CD4-positive, alpha-beta T cell (primary cell): Measurements from ENCODE around the gene STARD7. TPM values are rescaled to one million over a fixed set of nuclear protein-coding genes. Genes with fewer than 3 reads are reported as not detected.

Experiments
- ATAC-seq: fragments of 200-7000 bp; cut with Tn5 transposase; one replicate; pipeline ENCODE4 v1.10.0; 2022; ENCODE audit warnings: mild to moderate bottlenecking; ENCODE audit not compliant: poor library complexity
- CTCF ChIA-PET: fragments of 350-600 bp; sonication (Branson Sonifier 250); formaldehyde crosslinking; loops from one replicate; lab custom pipeline; 2021; ENCODE audit warnings: antibody characterized with exemption, inconsistent platforms; lab: Charles Lee
- POLR2A ChIA-PET: fragments of 350-600 bp; sonication (Branson Sonifier 250); formaldehyde crosslinking; loops from one replicate; lab custom pipeline; 2021; ENCODE audit warnings: antibody characterized with exemption, inconsistent platforms; lab: Charles Lee
- DNase-seq, 14 experiments: peaks; one replicate each; pipeline ENCODE4 v3.0.0-alpha.2; 2013 to 2020; ENCODE audit warnings: mixed read lengths in 2 of 14
- H3K27ac ChIP-seq, 2 donors: one replicate each; pipeline versions ENCODE4 v1.5.1 to v1.7.0; 2013; ENCODE audit warnings: low read length in 2 of 2, low read depth in 1 of 2, mild to moderate bottlenecking in 1 of 2
- H3K27me3 ChIP-seq, 2 experiments: 1 replicate in 1 of 2; 2 replicates in 1 of 2; pipeline versions ENCODE4 v1.6.1 to v1.7.0; 2013; ENCODE audit warnings: low read length in 2 of 2, control low read depth in 1 of 2, mild to moderate bottlenecking in 1 of 2, moderate library complexity in 1 of 2; ENCODE audit not compliant: insufficient read depth in 2 of 2, control insufficient read depth in 1 of 2
- H3K36me3 ChIP-seq: one replicate; pipeline ENCODE4 v1.6.1; 2013; ENCODE audit warnings: low read length, control low read depth; ENCODE audit not compliant: insufficient read depth
- H3K4me1 ChIP-seq: one replicate; pipeline ENCODE4 v1.6.1; 2013; ENCODE audit warnings: low read length, control low read depth; ENCODE audit not compliant: insufficient read depth
- H3K4me3 ChIP-seq: one replicate; pipeline ENCODE4 v1.5.1; 2013; ENCODE audit warnings: mild to moderate bottlenecking, low read length, moderate library complexity
- H3K9me3 ChIP-seq, 2 experiments: 1 replicate in 1 of 2; 2 replicates in 1 of 2; pipeline versions ENCODE4 v1.6.1 to v1.7.0; 2013; ENCODE audit warnings: low read length in 2 of 2, mild to moderate bottlenecking in 2 of 2, control low read depth in 1 of 2, moderate library complexity in 1 of 2; ENCODE audit not compliant: control insufficient read depth in 1 of 2, insufficient read depth in 1 of 2
- H3K27ac Mint-ChIP-seq: one replicate; pipeline ENCODE4 v1.8.0; 2020; ENCODE audit warnings: mixed read lengths
- H3K27me3 Mint-ChIP-seq: one replicate; pipeline ENCODE4 v1.8.0; 2021; ENCODE audit warnings: mixed read lengths
- H3K36me3 Mint-ChIP-seq: one replicate; pipeline ENCODE4 v1.8.0; 2021; ENCODE audit warnings: low read depth, mixed read lengths
- H3K4me1 Mint-ChIP-seq: one replicate; pipeline ENCODE4 v1.8.0; 2021; ENCODE audit warnings: low read depth, mixed read lengths
- H3K4me3 Mint-ChIP-seq: one replicate; pipeline ENCODE4 v1.8.0; 2020; ENCODE audit warnings: mild to moderate bottlenecking, mixed read lengths
- H3K9me3 Mint-ChIP-seq: one replicate; pipeline ENCODE4 v1.8.0; 2020; ENCODE audit warnings: mixed read lengths
- intact Hi-C, 2 experiments: fragments of 100-400 bp; cut with DNase I in 1 of 2; cut with micrococcal nuclease in 1 of 2; formaldehyde crosslinking; loops; one replicate each; pipeline versions ENCODE4 v1.15.1 to v1.9.0; 2023 to 2025; cut with DNase I, micrococcal nuclease
- total RNA-seq, 174 experiments: library from RNA in 2 of 174; stranded (reverse) in 2 of 174; gene quantifications; one replicate each; pipeline ENCODE4 v1.2.3 and lab custom pipeline; 2021 to 2026
- TF ChIP-seq, protein P1 (sequence below): fragments of 200-600 bp; IDR thresholded peaks from one replicate; pipeline ENCODE4 v1.8.0; 2022; ENCODE audit warnings: antibody characterized with exemption, mild to moderate bottlenecking

The STARD7 gene
- total RNA-seq, 2 experiments from 2014 or later = 57.4 to 58.6 TPM

DNA sequence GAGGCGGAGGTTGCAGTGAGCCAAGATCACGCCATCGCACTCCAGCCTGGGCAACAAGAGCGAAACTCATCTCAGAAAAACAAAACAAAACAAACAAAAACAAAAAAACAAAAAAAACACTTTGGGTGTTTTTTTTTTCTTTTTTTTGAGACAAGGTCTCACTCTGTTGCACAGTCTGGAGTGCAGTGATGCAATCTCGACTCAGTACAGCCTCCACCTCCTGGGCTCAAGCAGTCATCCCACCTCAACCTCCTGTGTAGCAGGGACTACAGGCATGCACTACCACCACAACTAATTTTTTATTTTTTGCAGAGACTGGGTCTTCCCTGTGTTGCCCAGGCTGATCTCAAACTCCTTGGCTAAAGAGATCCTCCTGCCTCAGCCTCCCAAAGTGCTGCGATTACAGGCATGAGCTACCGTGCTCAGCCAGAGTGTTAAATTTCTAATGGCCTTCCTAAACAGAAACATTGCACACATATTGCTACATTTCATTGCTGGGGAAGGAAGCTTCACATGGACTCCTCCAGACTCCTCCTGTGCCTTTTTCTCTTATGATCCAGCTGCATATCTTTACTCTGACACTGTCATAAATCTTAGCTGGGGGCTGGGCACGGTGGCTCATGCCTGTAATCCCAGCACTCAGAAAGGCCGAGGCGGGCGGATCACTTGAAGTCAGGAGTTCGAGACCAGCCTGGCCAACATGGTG is 19.7 kb downstream of the STARD7 start:
- DNase-seq (no peak), ATAC-seq (no peak)
- Mint-ChIP-seq H3K27me3 (no peaks in the 10 kb centered on the region), H3K9me3 (no peaks in the 10 kb centered on the region), H3K36me3 (peaks cover 86% of the 10 kb centered on the region), H3K4me3 (no peak overlapping the region), H3K27ac (no peak overlapping the region), H3K4me1 (peaks cover 5% of the 10 kb centered on the region)
- TF ChIP-seq, protein P1, sequence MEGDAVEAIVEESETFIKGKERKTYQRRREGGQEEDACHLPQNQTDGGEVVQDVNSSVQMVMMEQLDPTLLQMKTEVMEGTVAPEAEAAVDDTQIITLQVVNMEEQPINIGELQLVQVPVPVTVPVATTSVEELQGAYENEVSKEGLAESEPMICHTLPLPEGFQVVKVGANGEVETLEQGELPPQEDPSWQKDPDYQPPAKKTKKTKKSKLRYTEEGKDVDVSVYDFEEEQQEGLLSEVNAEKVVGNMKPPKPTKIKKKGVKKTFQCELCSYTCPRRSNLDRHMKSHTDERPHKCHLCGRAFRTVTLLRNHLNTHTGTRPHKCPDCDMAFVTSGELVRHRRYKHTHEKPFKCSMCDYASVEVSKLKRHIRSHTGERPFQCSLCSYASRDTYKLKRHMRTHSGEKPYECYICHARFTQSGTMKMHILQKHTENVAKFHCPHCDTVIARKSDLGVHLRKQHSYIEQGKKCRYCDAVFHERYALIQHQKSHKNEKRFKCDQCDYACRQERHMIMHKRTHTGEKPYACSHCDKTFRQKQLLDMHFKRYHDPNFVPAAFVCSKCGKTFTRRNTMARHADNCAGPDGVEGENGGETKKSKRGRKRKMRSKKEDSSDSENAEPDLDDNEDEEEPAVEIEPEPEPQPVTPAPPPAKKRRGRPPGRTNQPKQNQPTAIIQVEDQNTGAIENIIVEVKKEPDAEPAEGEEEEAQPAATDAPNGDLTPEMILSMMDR = no peak
- Histone ChIP-seq H3K27me3 (no peaks in the 10 kb centered on the region), H3K4me1 (no peaks in the 10 kb centered on the region), H3K9me3 (no peaks in the 10 kb centered on the region), H3K27ac (no peak overlapping the region), H3K4me3 (no peak overlapping the region), H3K36me3 (peaks cover 84% of the 10 kb centered on the region)
- intact Hi-C loops = no loop called here
- ChIA-PET POLR2A (interaction anchor here (1.7 kb wide), 1 partner anchor 19 kb away, joined by 4 read pairs; the partner anchor contains the start of gene STARD7), CTCF (no interaction called here)

DNA sequence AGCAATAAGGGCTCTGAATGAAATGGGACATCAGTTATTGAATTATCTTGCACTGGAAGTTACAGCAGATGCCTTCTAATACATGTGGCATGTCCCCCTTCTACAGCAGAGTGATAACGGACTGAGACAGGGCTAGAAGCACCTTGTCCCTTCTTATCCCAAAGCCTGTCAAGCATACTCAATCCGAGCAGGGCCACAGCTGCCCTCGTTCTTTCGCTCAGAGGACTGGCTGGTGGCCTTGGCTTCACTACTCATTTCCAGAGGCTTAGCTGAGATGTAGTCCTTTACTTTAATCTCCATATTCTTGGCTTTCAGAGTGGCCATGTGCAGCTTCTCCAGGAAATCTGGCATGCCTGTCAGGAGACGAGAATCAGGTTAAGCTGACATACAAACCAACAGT is 22.1 kb downstream of the STARD7 start:
- H3K27ac Mint-ChIP-seq = no peak overlapping the region
- Histone ChIP-seq H3K36me3 (peaks cover 61% of the 10 kb centered on the region), H3K27me3 (no peaks in the 10 kb centered on the region), H3K4me1 (no peaks in the 10 kb centered on the region), H3K4me3 (no peak overlapping the region), H3K9me3 (no peaks in the 10 kb centered on the region), H3K27ac (no peak overlapping the region)
- no peaks in the 10 kb centered on the region for H3K27me3 Mint-ChIP-seq
- H3K36me3 Mint-ChIP-seq = peaks cover 68% of the 10 kb centered on the region
- TF ChIP-seq, protein P1 = no peak
- CTCF ChIA-PET = interaction anchor here (1.1 kb wide), 1 partner anchor 12 kb away, joined by 3 read pairs; no protein-coding TSS in a partner anchor
- no peak overlapping the region for H3K4me3 Mint-ChIP-seq
- ATAC-seq (no peak), DNase-seq (no peak)
- POLR2A ChIA-PET = no interaction called here
- no peaks in the 10 kb centered on the region for H3K9me3 Mint-ChIP-seq
- H3K4me1 Mint-ChIP-seq = no peaks in the 10 kb centered on the region
- intact Hi-C loops = no loop called here

DNA sequence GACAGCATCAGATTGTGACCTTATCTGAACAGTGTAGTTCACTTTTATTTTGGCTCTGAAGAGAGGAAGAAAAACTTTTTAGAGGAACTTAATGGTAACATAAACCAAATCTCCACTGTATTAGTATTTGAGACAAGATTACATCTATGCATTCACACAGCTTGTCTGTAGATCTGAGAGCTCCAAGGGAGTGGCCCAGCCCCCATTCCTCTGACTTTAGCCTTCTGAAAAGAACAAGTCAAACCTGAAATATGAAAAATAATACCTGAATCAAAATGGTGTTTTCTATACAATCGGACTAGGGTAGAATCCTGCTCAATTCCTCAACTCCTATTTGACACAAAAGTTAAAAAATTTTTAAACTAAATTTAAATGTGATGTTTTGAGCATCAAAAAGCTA is 23.1 kb downstream of the STARD7 start:
- no peak for DNase-seq
- intact Hi-C loops = no loop called here
- Mint-ChIP-seq H3K27ac (no peak overlapping the region), H3K9me3 (no peaks in the 10 kb centered on the region), H3K4me3 (no peak overlapping the region), H3K36me3 (peaks cover 57% of the 10 kb centered on the region), H3K4me1 (peaks cover 4% of the 10 kb centered on the region), H3K27me3 (no peaks in the 10 kb centered on the region)
- POLR2A ChIA-PET = no interaction called here
- Histone ChIP-seq H3K27me3 (no peaks in the 10 kb centered on the region), H3K36me3 (peaks cover 51% of the 10 kb centered on the region), H3K4me1 (no peaks in the 10 kb centered on the region), H3K4me3 (no peak overlapping the region), H3K27ac (no peak overlapping the region), H3K9me3 (no peaks in the 10 kb centered on the region)
- TF ChIP-seq, protein P1 = no peak
- CTCF ChIA-PET = no interaction called here
- ATAC-seq = no peak
